GM12874 (cell line): ENCODE data around the gene PLEKHA4.

Source experiments
- TF ChIP-seq, protein P1 (sequence below): IDR thresholded peaks from 2 replicates; pipeline ENCODE4 v1.5.1; 2011; ENCODE audit warnings: low read depth, mild to moderate bottlenecking, control low read depth, low read length, moderate library complexity; ENCODE audit not compliant: insufficient read depth

Gene PLEKHA4

GRCh38 chr19:48890551-48890950 is 22.1 kb upstream of the PLEKHA4 start:
- TF ChIP-seq, protein P1, sequence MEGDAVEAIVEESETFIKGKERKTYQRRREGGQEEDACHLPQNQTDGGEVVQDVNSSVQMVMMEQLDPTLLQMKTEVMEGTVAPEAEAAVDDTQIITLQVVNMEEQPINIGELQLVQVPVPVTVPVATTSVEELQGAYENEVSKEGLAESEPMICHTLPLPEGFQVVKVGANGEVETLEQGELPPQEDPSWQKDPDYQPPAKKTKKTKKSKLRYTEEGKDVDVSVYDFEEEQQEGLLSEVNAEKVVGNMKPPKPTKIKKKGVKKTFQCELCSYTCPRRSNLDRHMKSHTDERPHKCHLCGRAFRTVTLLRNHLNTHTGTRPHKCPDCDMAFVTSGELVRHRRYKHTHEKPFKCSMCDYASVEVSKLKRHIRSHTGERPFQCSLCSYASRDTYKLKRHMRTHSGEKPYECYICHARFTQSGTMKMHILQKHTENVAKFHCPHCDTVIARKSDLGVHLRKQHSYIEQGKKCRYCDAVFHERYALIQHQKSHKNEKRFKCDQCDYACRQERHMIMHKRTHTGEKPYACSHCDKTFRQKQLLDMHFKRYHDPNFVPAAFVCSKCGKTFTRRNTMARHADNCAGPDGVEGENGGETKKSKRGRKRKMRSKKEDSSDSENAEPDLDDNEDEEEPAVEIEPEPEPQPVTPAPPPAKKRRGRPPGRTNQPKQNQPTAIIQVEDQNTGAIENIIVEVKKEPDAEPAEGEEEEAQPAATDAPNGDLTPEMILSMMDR = no peak

- TF ChIP-seq, protein P1 = no peak
Measured at GRCh38 chr19:48887861-48888612, 19.6 kb upstream of the PLEKHA4 start.

DNA sequence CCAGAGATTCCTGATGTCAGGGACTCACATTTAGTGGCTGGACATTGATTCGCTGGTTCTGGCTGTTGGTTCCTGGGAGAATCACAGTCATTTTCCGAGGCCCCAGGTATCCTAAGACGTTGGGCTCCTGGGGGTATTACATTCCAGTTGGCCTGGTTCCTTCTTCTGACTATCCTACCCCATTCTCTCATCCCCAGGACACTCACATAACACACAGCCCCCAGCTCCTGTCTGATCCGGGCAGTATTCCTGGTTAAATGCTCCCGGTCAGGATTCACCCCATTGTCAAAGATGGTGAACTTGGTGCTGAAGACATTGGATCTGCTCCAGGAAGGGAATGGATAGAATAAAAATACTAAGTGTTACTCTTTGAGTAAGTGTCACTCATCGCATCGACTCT is 15.3 kb upstream of the PLEKHA4 start:
- TF ChIP-seq, protein P1 = no peak

- TF ChIP-seq, protein P1 = no peak
Measured at GRCh38 chr19:48881741-48882657, 13.6 kb upstream of the PLEKHA4 start.

DNA sequence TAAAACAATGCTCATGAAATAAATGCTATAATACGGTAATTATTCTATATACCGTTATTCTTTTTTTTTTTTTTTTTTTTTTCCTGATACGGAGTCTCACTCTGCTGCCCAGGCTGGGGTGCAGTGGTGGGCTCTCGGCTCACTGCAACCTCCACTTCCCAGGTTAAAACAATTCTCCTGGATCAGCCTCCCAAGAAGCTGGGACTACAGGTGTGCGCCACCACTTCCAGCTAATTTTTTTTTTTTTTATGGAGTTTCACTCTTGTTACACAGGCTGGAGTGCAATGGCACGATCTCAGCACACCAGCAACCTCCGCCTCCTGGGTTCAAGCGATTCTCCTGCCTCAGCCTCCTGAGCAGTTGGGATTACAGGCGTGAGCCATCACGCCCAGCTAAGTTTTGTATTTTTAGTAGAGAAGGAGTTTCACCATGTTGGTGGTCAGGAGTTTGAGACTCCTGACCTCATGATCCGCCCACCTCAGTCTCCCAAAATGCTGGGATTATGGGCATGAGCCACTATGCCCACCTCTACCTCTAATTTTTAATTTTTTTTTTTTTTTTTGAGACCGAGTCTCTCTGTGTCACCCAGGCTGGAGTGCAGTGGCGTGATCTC is 10.7 kb upstream of the PLEKHA4 start:
- TF ChIP-seq, protein P1 = no peak

- TF ChIP-seq, protein P1 = no peak
Measured at GRCh38 chr19:48878196-48879024, 10.0 kb upstream of the PLEKHA4 start.
